HFFc6 (cell line): ENCODE results near the gene KRTAP10-12. TPM values are rescaled to one million over a fixed set of nuclear protein-coding genes. Genes with fewer than 3 reads are reported as not detected.
"Not testable (repeated sequence)": the region's sequence is repeated elsewhere in the genome, so short reads cannot be mapped to it uniquely, and the experiment has no call there.

Experiments
- DNase-seq: peaks from one replicate; pipeline ENCODE4 v3.0.0-alpha.2; 2018
- H3K27ac Mint-ChIP-seq: 2 replicates; pipeline ENCODE4 v1.8.0; 2020; ENCODE audit warnings: mild to moderate bottlenecking, mixed read lengths
- H3K27me3 Mint-ChIP-seq: 2 replicates; pipeline ENCODE4 v1.8.0; 2021; ENCODE audit warnings: mild to moderate bottlenecking, moderate library complexity, mixed read lengths; ENCODE audit not compliant: insufficient read depth
- H3K36me3 Mint-ChIP-seq: 2 replicates; pipeline ENCODE4 v1.8.0; 2021; ENCODE audit warnings: low read depth, mixed read lengths
- H3K4me1 Mint-ChIP-seq: 2 replicates; pipeline ENCODE4 v1.8.0; 2020; ENCODE audit warnings: low read depth, mixed read lengths
- H3K4me3 Mint-ChIP-seq: 2 replicates; pipeline ENCODE4 v1.8.0; 2020; ENCODE audit warnings: mild to moderate bottlenecking, moderate library complexity, mixed read lengths
- H3K9me3 Mint-ChIP-seq: 2 replicates; pipeline ENCODE4 v1.8.0; 2020; ENCODE audit warnings: mild to moderate bottlenecking, mixed read lengths
- CTCF ChIP-seq: fragments of 200-600 bp; sonication (generic); IDR thresholded peaks from 2 replicates; pipeline ENCODE4 v1.5.0; 2021; ENCODE audit warnings: antibody characterized with exemption, mild to moderate bottlenecking
- total RNA-seq, 6 experiments: library from RNA; stranded (reverse); fragmentation: NEBNext Ultra II Directional; extraction: Animal tissue kit (Norgen Biotek cat#: 25700); gene quantifications; 2 replicates in 1 of 6; 3 replicates in 5 of 6; pipeline ENCODE4 v1.2.3, GENCODE V29; 2021

KRTAP10-12 gene
- total RNA-seq, 6 experiments from 2014 or later, result not detected

GRCh38 chr21:44657635-44658540 lies 39.1 kb upstream of the KRTAP10-12 start, which contains the start of gene KRTAP12-3:
Gene KRTAP12-3 (plus strand): TSS chr21:44657932. CDS start chr21:44657980, 48 bp downstream.
- Mint-ChIP-seq H3K27me3 (peaks cover 21% of the 10 kb centered on the region), H3K4me3 (no peak within 1 kb of the TSS), H3K4me1 (no peaks in the 10 kb centered on the region), H3K27ac (no peak within 1 kb of the TSS), H3K9me3 (peaks cover 31% of the 10 kb centered on the region; the same call in 1 of the 2 replicates), H3K36me3 (no peaks in the 10 kb centered on the region)
- no peak for TF ChIP-seq CTCF
- DNase-seq, result no peak

GRCh38 chr21:44658541-44658910 lies 38.4 kb upstream of the KRTAP10-12 start:
- no peak overlapping the region for H3K27ac Mint-ChIP-seq
- no peaks in the 10 kb centered on the region for H3K36me3 Mint-ChIP-seq
- H3K27me3 Mint-ChIP-seq, result peaks cover 20% of the 10 kb centered on the region
- H3K9me3 Mint-ChIP-seq, result peaks cover 27% of the 10 kb centered on the region; the same call in 1 of the 2 replicates
- no peak overlapping the region for H3K4me3 Mint-ChIP-seq
- DNase-seq, result no peak
- no peaks in the 10 kb centered on the region for H3K4me1 Mint-ChIP-seq
- TF ChIP-seq CTCF, result no peak

- Mint-ChIP-seq H3K9me3 (peaks cover 24% of the 10 kb centered on the region; the same call in 1 of the 2 replicates), H3K4me3 (no peak overlapping the region), H3K27ac (no peak overlapping the region), H3K4me1 (no peaks in the 10 kb centered on the region), H3K36me3 (no peaks in the 10 kb centered on the region), H3K27me3 (peaks cover 15% of the 10 kb centered on the region)
- no peak for TF ChIP-seq CTCF
- no peak for DNase-seq
These were observed 37.9 kb upstream of the KRTAP10-12 start for GRCh38 chr21:44658913-44659595.

- H3K4me1 Mint-ChIP-seq, H3K27me3 Mint-ChIP-seq, H3K4me3 Mint-ChIP-seq, H3K36me3 Mint-ChIP-seq, DNase-seq, H3K27ac Mint-ChIP-seq: not testable (repeated sequence)
- peaks cover 24% of the 10 kb centered on the region; the same call in 1 of the 2 replicates for H3K9me3 Mint-ChIP-seq
These were observed 35.4 kb upstream of the KRTAP10-12 start for GRCh38 chr21:44661567-44661966.

GRCh38 chr21:44664691-44665090 lies 32.3 kb upstream of the KRTAP10-12 start:
- no peak overlapping the region for H3K27ac Mint-ChIP-seq
- H3K27me3 Mint-ChIP-seq, result no peaks in the 10 kb centered on the region; the same call in 1 of the 2 replicates
- peaks cover 17% of the 10 kb centered on the region; the same call in 1 of the 2 replicates for H3K9me3 Mint-ChIP-seq
- H3K36me3 Mint-ChIP-seq, result no peaks in the 10 kb centered on the region
- no peak for TF ChIP-seq CTCF
- DNase-seq, result no peak
- no peak overlapping the region for H3K4me3 Mint-ChIP-seq
- no peaks in the 10 kb centered on the region for H3K4me1 Mint-ChIP-seq
